GM19023 (cell line): Measurements from ENCODE around the gene C2CD4A.
"Not testable (repeated sequence)": the region's sequence is repeated elsewhere in the genome, so short reads cannot be mapped to it uniquely, and the experiment has no call there.

Experiments
- ATAC-seq: cut with Tn5 transposase; IDR thresholded peaks from one replicate; pipeline ENCODE4 v1.9.1; 2021; ENCODE audit warnings: mild to moderate bottlenecking, moderate library complexity; ENCODE audit not compliant: unreplicated experiment

The C2CD4A gene

GRCh38 chr15:62066663-62067447, at the start of gene C2CD4A:
C2CD4A (plus strand) TSS chr15:62066977; CDS start chr15:62067614, 637 bp downstream.
- ATAC-seq: peak; percentile 42

GRCh38 chr15:62020576-62021160, 46.1 kb upstream of the C2CD4A start:
- ATAC-seq: no peak

DNA sequence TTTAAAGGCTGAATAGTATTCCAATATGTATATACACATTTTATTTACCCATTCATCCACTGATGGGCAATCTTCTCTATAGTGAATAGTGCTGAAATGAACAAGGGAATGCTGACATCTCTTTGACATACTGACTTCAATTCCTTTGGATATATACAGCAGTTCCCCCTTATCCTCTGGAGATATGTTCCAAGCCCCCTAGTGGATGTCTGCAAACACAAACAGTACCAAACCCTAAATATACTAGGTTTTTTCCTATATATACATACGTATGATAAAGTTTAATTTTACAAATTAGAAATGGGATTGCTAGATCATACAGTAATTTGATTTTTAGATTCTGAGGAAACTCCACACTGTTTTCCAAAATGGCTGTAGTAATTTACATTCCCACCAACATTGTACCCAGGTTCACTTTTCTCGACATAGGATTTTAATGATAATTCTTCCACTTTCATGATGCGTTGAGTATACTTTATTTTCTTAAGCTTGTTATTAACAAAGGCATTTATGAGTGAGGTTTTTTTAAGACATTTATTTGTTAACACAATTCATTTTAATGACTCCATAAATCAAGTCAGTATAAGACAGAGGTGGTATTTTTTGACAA, 44.7 kb upstream of the C2CD4A start:
- no peak for ATAC-seq

DNA sequence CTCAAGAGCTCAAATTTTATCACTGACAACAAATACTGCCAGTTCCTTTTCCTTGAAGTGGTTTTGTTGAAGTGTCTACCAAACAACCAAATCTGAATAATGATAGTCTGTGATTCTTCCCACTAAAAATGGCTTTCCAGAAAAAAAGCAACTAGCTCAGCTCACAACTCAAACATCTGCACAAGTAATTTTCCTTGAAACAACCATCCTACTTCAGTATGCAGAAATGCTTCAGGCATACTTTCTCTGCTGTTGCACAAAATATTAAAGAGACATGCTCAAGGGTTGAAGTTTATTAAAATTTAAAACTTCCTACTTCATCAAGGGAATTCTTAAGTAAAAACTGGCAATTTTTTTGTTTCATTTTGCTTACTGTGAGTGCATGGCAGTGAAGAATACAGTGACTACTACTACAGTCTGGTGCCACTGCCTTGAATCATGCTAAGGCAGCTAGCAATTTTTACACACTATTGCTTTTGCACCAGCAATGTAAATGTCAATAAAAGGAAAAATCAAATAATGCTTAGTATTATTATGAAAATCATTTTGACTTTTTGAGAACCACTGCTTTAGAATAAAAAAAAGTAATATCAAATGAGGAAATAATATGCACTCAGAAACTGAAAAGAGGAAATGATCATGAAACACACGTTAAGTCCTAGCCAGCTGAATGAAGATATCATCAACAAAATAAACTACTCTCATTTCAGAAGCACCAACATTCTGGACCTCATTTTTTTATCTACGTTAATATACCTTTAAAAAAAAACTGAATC, 40.1 kb upstream of the C2CD4A start:
- ATAC-seq: no peak

- no peak for ATAC-seq
Measured at GRCh38 chr15:62027263-62027565, 39.6 kb upstream of the C2CD4A start.

DNA sequence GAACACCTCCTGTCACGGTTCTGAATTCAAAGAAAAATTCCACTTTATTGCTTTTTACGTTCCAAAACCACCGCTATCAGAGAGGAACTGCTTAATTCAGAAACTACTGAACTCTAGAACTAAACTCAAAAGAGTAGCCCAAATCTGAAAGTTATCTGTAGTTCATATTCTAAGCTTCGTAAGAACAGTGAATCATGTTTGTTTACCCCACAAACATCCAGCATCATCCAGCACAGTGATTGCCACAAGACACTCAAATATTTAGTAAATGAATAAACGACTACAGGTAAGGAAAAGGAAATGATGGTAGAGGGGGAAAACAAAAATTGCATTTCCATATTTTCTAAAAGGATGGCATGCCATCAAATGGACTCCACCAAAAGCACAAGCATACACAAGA, 38.9 kb upstream of the C2CD4A start:
- ATAC-seq: no peak

GRCh38 chr15:62035256-62035924, 31.4 kb upstream of the C2CD4A start:
- ATAC-seq: no peak

DNA sequence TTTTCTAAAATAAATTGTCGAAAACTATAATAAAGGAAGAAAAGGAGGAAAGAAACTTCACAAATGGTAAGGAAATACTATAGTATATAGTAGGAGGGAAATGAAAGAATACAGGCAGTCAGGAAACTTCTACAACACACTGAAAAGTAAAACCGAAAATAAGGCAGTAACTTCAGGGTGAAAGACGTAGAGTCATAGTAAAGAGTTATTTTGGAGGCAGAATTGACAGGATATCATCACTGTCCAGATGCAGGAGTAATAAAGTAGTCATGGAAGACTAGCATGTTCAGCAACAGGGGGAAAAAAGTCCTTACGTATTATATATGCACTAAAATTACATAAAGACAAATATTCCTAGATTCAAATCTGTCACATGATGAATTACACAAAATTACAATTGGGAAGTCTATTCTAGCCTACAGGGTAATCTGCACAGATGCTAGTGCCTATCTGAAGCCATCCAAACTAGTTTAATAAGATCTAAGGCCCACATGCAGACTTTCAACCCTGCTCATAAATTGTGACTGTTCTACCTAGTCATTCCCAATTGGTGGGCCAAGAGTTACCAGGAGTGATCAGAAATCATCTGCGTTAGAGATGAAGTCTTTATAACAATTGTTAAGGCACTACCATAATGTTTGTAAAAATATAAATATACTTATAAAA, 20.6 kb upstream of the C2CD4A start:
- ATAC-seq: no peak

DNA sequence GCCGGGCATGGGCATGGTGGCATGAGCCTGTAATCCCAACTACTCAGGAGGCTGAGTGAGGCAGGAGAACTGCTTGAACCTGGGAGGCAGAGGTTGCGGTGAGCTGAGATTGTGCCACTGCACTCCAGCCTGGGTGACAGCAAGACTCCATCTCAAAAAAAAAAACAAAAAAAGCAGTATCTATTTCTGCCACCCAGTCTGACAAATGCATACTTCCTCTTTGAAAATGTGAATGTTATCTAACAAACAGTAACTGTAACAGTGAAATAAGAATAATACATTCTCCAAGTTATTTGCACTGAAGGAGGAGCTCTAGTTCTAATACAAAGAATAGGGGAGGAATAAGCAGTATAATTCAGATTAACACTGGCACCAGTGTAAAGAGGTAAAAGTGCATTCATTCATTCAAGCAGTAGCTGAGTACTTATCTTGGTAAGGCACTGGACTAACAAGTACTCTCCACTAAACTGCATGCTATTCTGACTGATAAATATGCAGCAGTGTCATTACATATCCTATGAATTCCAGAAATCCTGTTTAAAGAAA, 19.4 kb upstream of the C2CD4A start:
- ATAC-seq: no peak

- not testable (repeated sequence) for ATAC-seq
Measured at GRCh38 chr15:62048254-62048653, 18.5 kb upstream of the C2CD4A start.

DNA sequence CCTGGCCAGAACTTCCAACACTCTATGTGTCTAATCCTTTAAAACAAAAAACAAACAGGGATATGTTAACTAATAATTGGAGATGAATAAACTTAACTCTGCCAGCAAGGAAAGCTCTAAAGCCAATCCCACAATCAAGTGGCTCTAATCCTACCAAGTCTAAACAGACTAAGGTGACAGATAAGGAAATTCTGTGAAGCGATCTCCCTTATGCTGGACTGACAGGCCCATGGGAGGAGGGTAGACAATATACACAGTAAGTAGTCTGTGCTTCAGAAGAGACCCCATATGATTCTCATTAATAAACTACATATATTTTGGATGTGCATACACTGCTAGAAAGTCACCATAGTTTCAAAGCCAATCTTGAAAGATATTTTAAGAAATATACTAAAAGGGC, 16.7 kb upstream of the C2CD4A start:
- ATAC-seq: no peak

DNA sequence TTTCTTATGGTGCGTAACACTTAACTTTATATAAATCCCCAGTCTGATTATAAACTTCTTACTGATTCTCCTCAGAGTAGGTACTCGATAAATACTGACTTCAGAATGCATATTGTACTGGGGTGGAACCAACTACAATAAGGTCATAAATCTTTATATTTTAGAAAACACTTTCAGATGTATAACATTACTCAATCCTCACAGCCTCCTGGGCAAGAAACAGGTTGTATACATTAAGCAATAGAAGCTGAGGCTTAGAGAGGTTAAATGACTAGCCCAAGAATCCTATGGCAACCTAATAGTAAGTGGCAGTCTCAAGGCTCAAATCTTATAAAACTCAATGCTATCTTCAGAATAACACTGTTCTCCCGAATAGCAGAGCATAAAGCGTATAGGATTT, 15.6 kb upstream of the C2CD4A start:
- ATAC-seq: no peak

DNA sequence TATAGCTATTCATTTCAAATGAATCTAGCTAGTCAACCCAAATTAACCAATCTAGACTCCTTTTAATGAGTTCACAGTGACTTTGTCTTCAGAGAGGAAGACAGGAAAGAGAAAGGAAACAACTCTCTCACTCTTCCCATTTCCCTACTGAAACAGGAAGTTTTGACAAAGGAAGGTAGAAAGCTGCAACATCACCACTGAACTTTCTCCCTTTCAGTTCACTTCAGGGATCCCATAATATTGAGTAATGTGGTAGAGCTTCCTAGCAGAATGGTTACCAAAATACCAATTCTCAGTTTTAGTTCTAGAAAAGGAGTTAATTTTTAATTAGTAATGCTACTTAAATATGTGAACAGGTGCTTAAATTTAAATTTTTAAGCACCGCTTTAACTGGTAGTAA, 14.1 kb upstream of the C2CD4A start:
- no peak for ATAC-seq

DNA sequence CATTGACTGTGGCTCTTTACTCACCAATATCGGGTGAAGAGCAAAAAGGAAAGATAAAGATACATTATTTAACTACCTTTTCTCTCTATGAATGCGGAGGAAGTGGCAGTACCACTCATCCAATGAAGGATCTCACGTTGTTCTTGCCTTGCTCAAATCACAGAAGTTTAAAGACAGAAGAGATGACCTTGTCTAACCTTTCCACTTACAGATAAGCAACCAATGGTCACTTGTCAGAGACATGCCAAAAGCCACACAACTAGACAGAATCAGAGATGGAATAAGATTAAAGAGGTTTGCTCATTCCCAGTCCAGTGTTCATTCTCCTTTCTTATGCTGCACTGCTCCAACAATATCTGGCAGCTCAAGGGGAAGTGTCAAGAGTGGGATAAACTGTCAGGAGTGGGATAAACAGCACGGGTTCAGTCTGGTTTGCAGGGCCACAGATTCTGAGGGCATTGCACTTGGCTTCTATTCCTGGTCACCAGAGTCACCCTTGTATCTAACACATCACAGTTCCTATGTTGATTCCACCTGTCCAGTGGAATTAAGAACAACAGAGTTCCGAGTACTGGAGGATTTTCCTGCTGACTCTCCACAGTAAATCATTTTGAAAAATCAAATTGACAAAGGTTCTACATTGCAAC, 13.2 kb upstream of the C2CD4A start:
- no peak for ATAC-seq

GRCh38 chr15:62054979-62055378, 11.8 kb upstream of the C2CD4A start:
- ATAC-seq: no peak

DNA sequence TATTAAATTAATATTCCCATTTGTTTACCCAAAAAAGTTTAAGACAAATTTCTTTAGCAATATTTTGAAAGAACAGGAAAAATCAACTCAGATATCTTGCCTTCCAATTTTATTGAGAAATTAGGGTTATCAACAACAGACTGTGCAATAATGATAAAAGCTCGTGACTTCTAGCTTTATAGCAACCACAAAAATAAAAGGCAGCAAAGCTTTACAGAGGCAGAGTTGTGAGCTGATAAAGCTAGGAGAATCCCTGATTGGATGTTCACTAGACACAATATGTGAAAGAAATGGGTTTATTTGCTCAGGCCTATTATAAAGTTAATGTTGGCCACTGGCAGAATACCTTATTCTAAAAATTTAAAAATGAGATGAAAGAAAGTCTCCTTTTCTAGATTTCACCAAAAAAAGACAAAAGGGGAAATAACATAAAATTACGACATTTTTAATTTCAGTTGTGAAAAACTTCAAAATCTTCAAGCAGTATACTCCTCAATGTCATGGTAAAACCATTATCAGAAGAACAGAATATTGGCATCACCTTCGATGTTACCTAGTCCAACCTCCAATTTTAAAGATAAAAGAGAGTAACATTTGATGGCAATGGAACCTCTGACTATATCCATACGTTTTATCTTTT, 9.3 kb upstream of the C2CD4A start:
- no peak for ATAC-seq

GRCh38 chr15:62058327-62059028, 8.3 kb upstream of the C2CD4A start:
- no peak for ATAC-seq

GRCh38 chr15:62059108-62059815, 7.5 kb upstream of the C2CD4A start:
- no peak for ATAC-seq
